Psoas muscle (tissue), 8 donors: ENCODE data around the gene MYO1B. TPM values are rescaled to one million over a fixed set of nuclear protein-coding genes. Genes with fewer than 3 reads are reported as not detected.

Source experiments
- ATAC-seq, 4 donors: fragments of 200-7000 bp; cut with Tn5 transposase; one replicate each; pipeline ENCODE4 v1.9.1; 2020; ENCODE audit warnings: moderate library complexity in 3 of 4, mild to moderate bottlenecking in 2 of 4
- DNase-seq, 2 donors: peaks; one replicate each; pipeline ENCODE4 v3.0.0-alpha.2; 2020
- H3K27ac ChIP-seq: fragments of 200-600 bp; one replicate; pipeline ENCODE4 v1.8.0; 2022
- H3K27me3 ChIP-seq, 3 donors: fragments of 200-600 bp in 1 of 3; one replicate each; pipeline versions ENCODE4 v1.6.1 to v1.8.0; 2013 to 2022; ENCODE audit warnings: low read length in 2 of 3, mild to moderate bottlenecking in 2 of 3, moderate library complexity in 1 of 3; ENCODE audit not compliant: insufficient read depth in 3 of 3
- H3K36me3 ChIP-seq, 2 donors: fragments of 200-600 bp in 1 of 2; one replicate each; pipeline versions ENCODE4 v1.6.1 to v1.8.0; 2013 to 2022; ENCODE audit warnings: low read depth in 1 of 2, mild to moderate bottlenecking in 1 of 2, moderate library complexity in 1 of 2; ENCODE audit not compliant: insufficient read depth in 1 of 2
- H3K4me1 ChIP-seq: fragments of 200-600 bp; one replicate; pipeline ENCODE4 v1.8.0; 2022
- H3K4me3 ChIP-seq: fragments of 200-600 bp; one replicate; pipeline ENCODE4 v1.8.0; 2022; ENCODE audit warnings: mild to moderate bottlenecking
- H3K9me3 ChIP-seq: fragments of 200-600 bp; one replicate; pipeline ENCODE4 v1.8.0; 2022
- CTCF ChIP-seq: fragments of 200-600 bp; IDR thresholded peaks from one replicate; pipeline ENCODE4 v1.8.0; 2022; ENCODE audit warnings: antibody characterized with exemption
- WGBS, 3 donors: extraction: QIAGEN DNeasy Blood & Tissue Kit; methylation state at CpG; one replicate each; pipeline versions ENCODE4 v1.1.6 to v1.1.7; 2013; 5-methylcytosine and 5-hydroxymethylcytosine counted together
- intact Hi-C, 2 donors: fragments of 100-400 bp; cut with DNase I; formaldehyde crosslinking; loops; one replicate each; pipeline versions ENCODE4 v1.11.0 to v1.14.2; 2022
- polyA plus RNA-seq, 3 donors: library from polyadenylated mRNA; stranded (reverse); fragments of 200-250 nt; gene quantifications; one replicate each; pipeline ENCODE4 v1.2.3, GENCODE V29; 2013
- total RNA-seq, 4 donors: library from RNA; stranded (reverse); fragmentation: NEBNext Ultra II Directional in 2 of 4; extraction: Animal tissue kit (Norgen Biotek cat#: 25700) in 2 of 4; gene quantifications; one replicate each; pipeline versions ENCODE4 v1.2.1 to v1.2.4, GENCODE V29; 2021 to 2023
- donor health status: healthy with polysubstance abuse.
- donor health status: DM: no; HTN: no; CAD: no; lungs with moderate emphysema.
- donor health status: Bipolar disorder and iron deficiency.
- donor health status: healthy.
- donor health status: DM: yes; HTN: yes; CAD: no.
- donor health status: DM: no; HTN: no; CAD: no.
- donor health status: DM: no; HTN: no; CAD: no.
- donor health status: DM: yes; HTN: yes; CAD: no.

The MYO1B gene
- total and polyA plus RNA-seq, 7 donors: 4.4 to 14.1 (median 7.9) TPM

- Histone ChIP-seq H3K4me1 (no peaks in the 10 kb centered on the region), H3K4me3 (no peak overlapping the region), H3K36me3 (no peaks in the 10 kb centered on the region), H3K27ac (no peak overlapping the region), H3K9me3 (no peaks in the 10 kb centered on the region), H3K27me3 (no peaks in the 10 kb centered on the region)
- TF ChIP-seq CTCF: no peak
- DNase-seq (no peak), ATAC-seq (peak in 2 of 4 donors; percentile 27 to 36)
- intact Hi-C loops: loop anchor here in 1 of 2 donors (5.0 kb wide), 1 partner anchor 280 kb away; no protein-coding TSS in a partner anchor
- 20 to 34% (median 24%) methylated on average over 4 of the region's 4 CpGs for WGBS, 3 donors
These were observed 22.7 kb upstream of the MYO1B start for GRCh38 chr2:191222507-191222906.

DNA sequence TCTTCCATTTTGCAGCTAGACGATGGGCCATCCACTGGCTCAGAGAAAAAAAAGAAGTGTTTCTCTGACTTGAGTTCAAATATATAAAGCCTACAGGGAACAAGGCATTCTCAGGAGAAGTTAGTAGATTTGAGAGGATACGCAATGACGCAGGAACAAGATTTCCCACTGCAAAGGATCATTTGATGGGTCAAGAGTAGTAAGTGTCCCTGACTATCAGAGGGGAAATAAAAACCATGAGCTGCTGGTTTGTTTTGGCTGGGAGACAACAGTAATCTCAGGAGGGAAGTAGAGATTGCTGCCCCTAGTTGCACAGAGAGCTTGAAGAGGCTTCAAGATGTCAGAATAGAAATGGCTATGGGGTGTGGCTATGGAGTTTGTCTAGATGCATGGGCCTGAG lies 22.3 kb upstream of the MYO1B start:
- H3K4me1 ChIP-seq: no peaks in the 10 kb centered on the region
- ATAC-seq (no peak), DNase-seq (no peak)
- no peaks in the 10 kb centered on the region for H3K36me3 ChIP-seq
- peak overlapping the region; percentile 2 for H3K27ac ChIP-seq
- intact Hi-C loops: loop anchor here in 1 of 2 donors (5.0 kb wide), 1 partner anchor 279 kb away; no protein-coding TSS in a partner anchor
- H3K9me3 ChIP-seq: no peaks in the 10 kb centered on the region
- H3K27me3 ChIP-seq: no peaks in the 10 kb centered on the region
- no peak overlapping the region for H3K4me3 ChIP-seq
- 80 to 84% (median 82%) methylated on average over 3 of the region's 3 CpGs for WGBS, 3 donors
- no peak for TF ChIP-seq CTCF

DNA sequence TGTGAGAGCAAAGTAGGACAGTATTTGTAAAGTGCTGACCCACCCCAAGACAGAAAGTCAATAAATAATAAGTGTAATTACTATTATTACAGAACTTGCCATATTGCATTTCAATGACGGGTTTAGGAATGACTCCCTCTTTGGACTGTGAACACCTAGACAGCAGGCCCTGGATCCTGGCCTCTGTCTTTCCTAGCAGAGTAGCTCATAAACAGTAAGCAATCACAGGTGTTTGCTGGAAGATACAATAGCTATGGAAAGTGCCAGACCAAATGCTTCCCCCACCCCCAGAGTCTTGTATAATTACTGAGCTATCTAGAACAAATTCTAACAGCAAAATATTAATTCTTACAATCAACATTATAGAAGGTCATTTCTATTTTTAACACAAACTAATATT lies 20.1 kb upstream of the MYO1B start:
- intact Hi-C loops: no loop called here
- WGBS, 3 donors: 81 to 89% (median 86%) methylated on average over 1 of the region's 1 CpG

GRCh38 chr2:191225690-191226089 lies 19.5 kb upstream of the MYO1B start:
- DNase-seq (no peak), ATAC-seq (no peak)
- no peaks in the 10 kb centered on the region for H3K27me3 ChIP-seq
- peaks cover 3% of the 10 kb centered on the region for H3K4me1 ChIP-seq
- no peaks in the 10 kb centered on the region for H3K9me3 ChIP-seq
- H3K36me3 ChIP-seq: no peaks in the 10 kb centered on the region
- H3K27ac ChIP-seq: no peak overlapping the region
- TF ChIP-seq CTCF: no peak
- WGBS, 3 donors: 76 to 91% (median 79%) methylated on average over 1 of the region's 1 CpG
- H3K4me3 ChIP-seq: no peak overlapping the region
- intact Hi-C loops: no loop called here

More for the DNA sequence above, 20.1 kb upstream of the MYO1B start:
- ATAC-seq (no peak), DNase-seq (no peak)
- no peak overlapping the region for H3K27ac ChIP-seq
- H3K27me3 ChIP-seq: no peaks in the 10 kb centered on the region
- no peak overlapping the region for H3K4me3 ChIP-seq
- no peaks in the 10 kb centered on the region for H3K36me3 ChIP-seq
- no peak for TF ChIP-seq CTCF
- peaks cover 3% of the 10 kb centered on the region for H3K4me1 ChIP-seq
- no peaks in the 10 kb centered on the region for H3K9me3 ChIP-seq

DNA sequence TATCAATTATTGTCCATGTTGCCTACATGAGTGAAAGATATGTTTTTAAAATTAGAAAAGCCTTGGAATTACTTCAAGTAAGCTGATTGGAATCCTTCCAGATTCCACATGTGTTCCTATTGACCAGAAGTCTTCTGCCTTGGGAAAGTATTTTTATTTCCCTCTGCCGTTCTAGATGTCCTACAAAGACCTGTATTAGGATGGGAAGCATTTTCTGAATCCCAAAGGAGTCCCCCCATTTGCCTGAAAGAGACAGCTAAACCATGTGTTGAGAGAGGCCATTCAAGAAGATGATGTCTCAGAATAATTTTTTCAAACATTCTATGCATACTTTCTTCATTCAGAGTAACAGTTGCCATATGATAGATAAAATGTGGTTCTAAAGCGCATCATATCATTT lies 19.0 kb upstream of the MYO1B start:
- Histone ChIP-seq H3K27ac (no peak overlapping the region), H3K4me3 (no peak overlapping the region), H3K9me3 (no peaks in the 10 kb centered on the region), H3K27me3 (no peaks in the 10 kb centered on the region), H3K36me3 (no peaks in the 10 kb centered on the region), H3K4me1 (peaks cover 3% of the 10 kb centered on the region)
- DNase-seq (no peak), ATAC-seq (no peak)
- intact Hi-C loops: no loop called here
- WGBS, 3 donors: 9 to 23% (median 10%) methylated on average over 2 of the region's 2 CpGs
- TF ChIP-seq CTCF: no peak
